OCI-LY3 (cell line): ENCODE results near the gene PRODH2.

Experiments
- H2AFZ ChIP-seq: fragments of 200-600, 300-600 bp; shearing (Covaris generic); 2 replicates; pipeline ENCODE4 v1.6.0; 2014; ENCODE audit warnings: antibody characterized with exemption, low read depth, low read length
- H3K27ac ChIP-seq: fragments of 200-600, 300-600 bp; sonication (generic); 2 replicates; pipeline ENCODE4 v1.5.1; 2014; ENCODE audit warnings: mild to moderate bottlenecking, low read length, moderate library complexity, mixed read lengths
- H3K27me3 ChIP-seq: fragments of 200-600, 300-600 bp; sonication (generic); 2 replicates; pipeline ENCODE4 v1.6.1; 2014; ENCODE audit warnings: low read depth, low read length, mixed read lengths
- H3K36me3 ChIP-seq: fragments of 200-600, 300-600 bp; sonication (generic); replicated peaks from 2 replicates; pipeline ENCODE3; 2014; ENCODE audit warnings: low read depth, low read length, mixed read lengths
- H3K4me1 ChIP-seq: fragments of 300-600, 200-600 bp; sonication (generic); 2 replicates; pipeline ENCODE4 v1.6.1; 2014; ENCODE audit warnings: low read length, mixed read lengths
- H3K4me2 ChIP-seq: fragments of 200-600, 300-600 bp; sonication (generic); 2 replicates; pipeline ENCODE4 v1.6.1; 2014; ENCODE audit warnings: low read length, mixed read lengths
- H3K4me3 ChIP-seq: fragments of 300-600, 200-600 bp; sonication (generic); 2 replicates; pipeline ENCODE4 v1.5.1; 2014; ENCODE audit warnings: antibody characterized with exemption, mild to moderate bottlenecking, low read length, moderate library complexity
- H3K79me2 ChIP-seq: fragments of 300-600, 200-600 bp; shearing (Covaris generic); 2 replicates; pipeline ENCODE4 v1.6.1; 2014; ENCODE audit warnings: mild to moderate bottlenecking, low read length, mixed read lengths
- H3K9ac ChIP-seq: fragments of 300-600, 200-600 bp; shearing (Covaris generic); 2 replicates; pipeline ENCODE4 v1.6.0; 2014; ENCODE audit warnings: mild to moderate bottlenecking, low read length, moderate library complexity
- H3K9me3 ChIP-seq: fragments of 200-600, 300-600 bp; shearing (Covaris generic); 2 replicates; pipeline ENCODE4 v1.6.1; 2014; ENCODE audit warnings: low read length, mixed read lengths; ENCODE audit not compliant: insufficient read depth
- H4K20me1 ChIP-seq: fragments of 200-600, 300-600 bp; sonication (generic); 2 replicates; pipeline ENCODE4 v1.6.1; 2016; ENCODE audit warnings: low read length, mixed read lengths; ENCODE audit not compliant: insufficient read depth
- EZH2phosphoT487 ChIP-seq: fragments of 200-600 bp; shearing (Covaris generic); IDR thresholded peaks from 2 replicates; pipeline ENCODE4 v1.6.1; 2018; ENCODE audit warnings: antibody characterized with exemption, mixed run types, low read depth
- TF ChIP-seq, protein P1 (sequence below): fragments of 200-600, 300-600 bp; sonication (generic); IDR thresholded peaks from 2 replicates; pipeline ENCODE4 v1.5.1; 2014; ENCODE audit warnings: antibody characterized with exemption, low read length, low read depth

PRODH2 gene

DNA sequence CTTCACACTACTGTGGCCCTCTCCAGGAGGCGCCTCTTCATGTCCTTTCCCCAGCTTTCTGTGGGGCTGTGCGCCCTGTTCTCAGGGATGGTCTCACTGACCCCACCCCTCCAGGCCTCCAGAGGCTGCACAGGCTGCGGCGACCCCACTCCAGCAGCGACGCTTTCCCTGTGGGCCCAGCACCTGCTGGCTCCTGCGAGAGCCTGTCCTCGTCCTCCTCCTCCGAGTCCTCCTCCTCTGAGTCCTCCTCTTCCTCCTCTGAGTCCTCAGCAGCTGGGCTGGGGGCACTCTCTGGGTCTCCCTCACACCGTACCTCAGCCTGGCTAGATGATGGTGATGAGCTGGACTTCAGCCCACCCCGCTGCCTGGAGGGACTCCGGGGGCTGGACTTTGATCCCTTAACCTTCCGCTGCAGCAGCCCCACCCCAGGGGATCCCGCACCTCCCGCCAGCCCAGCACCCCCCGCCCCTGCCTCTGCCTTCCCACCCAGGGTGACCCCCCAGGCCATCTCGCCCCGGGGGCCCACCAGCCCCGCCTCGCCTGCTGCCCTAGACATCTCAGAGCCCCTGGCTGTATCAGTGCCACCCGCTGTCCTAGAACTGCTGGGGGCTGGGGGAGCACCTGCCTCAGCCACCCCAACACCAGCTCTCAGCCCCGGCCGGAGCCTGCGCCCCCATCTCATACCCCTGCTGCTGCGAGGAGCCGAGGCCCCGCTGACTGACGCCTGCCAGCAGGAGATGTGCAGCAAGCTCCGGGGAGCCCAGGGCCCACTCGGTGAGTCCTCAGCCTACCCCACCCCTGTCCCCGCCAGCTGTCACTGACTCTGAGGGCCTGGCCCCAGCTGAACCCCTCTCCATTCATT, 26.1 kb downstream of the PRODH2 start:
- no peaks in the 10 kb centered on the region for H3K9me3 ChIP-seq
- no peak overlapping the region for H2AFZ ChIP-seq
- TF ChIP-seq EZH2phosphoT487 = no peak
- TF ChIP-seq, protein P1, sequence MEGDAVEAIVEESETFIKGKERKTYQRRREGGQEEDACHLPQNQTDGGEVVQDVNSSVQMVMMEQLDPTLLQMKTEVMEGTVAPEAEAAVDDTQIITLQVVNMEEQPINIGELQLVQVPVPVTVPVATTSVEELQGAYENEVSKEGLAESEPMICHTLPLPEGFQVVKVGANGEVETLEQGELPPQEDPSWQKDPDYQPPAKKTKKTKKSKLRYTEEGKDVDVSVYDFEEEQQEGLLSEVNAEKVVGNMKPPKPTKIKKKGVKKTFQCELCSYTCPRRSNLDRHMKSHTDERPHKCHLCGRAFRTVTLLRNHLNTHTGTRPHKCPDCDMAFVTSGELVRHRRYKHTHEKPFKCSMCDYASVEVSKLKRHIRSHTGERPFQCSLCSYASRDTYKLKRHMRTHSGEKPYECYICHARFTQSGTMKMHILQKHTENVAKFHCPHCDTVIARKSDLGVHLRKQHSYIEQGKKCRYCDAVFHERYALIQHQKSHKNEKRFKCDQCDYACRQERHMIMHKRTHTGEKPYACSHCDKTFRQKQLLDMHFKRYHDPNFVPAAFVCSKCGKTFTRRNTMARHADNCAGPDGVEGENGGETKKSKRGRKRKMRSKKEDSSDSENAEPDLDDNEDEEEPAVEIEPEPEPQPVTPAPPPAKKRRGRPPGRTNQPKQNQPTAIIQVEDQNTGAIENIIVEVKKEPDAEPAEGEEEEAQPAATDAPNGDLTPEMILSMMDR = no peak
- H3K9ac ChIP-seq = no peak overlapping the region
- H3K36me3 ChIP-seq = no peaks in the 10 kb centered on the region
- H3K27ac ChIP-seq = no peak overlapping the region
- no peaks in the 10 kb centered on the region for H3K27me3 ChIP-seq
- H4K20me1 ChIP-seq = no peaks in the 10 kb centered on the region
- H3K4me1 ChIP-seq = peaks cover 12% of the 10 kb centered on the region
- H3K4me2 ChIP-seq = no peak overlapping the region
- H3K4me3 ChIP-seq = no peak overlapping the region
- H3K79me2 ChIP-seq = no peaks in the 10 kb centered on the region

DNA sequence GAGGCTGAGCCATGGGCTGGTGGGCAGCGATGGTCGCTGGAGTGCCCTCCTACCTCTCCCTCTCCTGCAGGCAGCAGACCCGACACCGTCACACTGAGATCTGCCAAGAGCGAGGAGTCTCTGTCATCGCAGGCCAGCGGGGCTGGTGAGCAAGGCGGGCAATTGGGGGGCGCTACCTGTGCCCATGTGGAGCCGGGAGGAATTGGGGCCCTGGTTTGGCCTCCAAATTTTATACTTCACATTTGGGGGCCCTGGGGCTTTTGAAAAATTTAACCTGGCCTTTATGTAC, 27.4 kb downstream of the PRODH2 start:
- no peak overlapping the region for H3K27ac ChIP-seq
- no peak for TF ChIP-seq EZH2phosphoT487
- TF ChIP-seq, protein P1 = no peak
- H3K9ac ChIP-seq = no peak overlapping the region
- no peaks in the 10 kb centered on the region for H3K36me3 ChIP-seq
- H3K4me3 ChIP-seq = no peak overlapping the region
- no peaks in the 10 kb centered on the region for H3K9me3 ChIP-seq
- peaks cover 12% of the 10 kb centered on the region for H3K4me1 ChIP-seq
- H3K27me3 ChIP-seq = no peaks in the 10 kb centered on the region
- H2AFZ ChIP-seq = no peak overlapping the region
- H4K20me1 ChIP-seq = no peaks in the 10 kb centered on the region
- H3K4me2 ChIP-seq = no peak overlapping the region
- H3K79me2 ChIP-seq = no peaks in the 10 kb centered on the region

DNA sequence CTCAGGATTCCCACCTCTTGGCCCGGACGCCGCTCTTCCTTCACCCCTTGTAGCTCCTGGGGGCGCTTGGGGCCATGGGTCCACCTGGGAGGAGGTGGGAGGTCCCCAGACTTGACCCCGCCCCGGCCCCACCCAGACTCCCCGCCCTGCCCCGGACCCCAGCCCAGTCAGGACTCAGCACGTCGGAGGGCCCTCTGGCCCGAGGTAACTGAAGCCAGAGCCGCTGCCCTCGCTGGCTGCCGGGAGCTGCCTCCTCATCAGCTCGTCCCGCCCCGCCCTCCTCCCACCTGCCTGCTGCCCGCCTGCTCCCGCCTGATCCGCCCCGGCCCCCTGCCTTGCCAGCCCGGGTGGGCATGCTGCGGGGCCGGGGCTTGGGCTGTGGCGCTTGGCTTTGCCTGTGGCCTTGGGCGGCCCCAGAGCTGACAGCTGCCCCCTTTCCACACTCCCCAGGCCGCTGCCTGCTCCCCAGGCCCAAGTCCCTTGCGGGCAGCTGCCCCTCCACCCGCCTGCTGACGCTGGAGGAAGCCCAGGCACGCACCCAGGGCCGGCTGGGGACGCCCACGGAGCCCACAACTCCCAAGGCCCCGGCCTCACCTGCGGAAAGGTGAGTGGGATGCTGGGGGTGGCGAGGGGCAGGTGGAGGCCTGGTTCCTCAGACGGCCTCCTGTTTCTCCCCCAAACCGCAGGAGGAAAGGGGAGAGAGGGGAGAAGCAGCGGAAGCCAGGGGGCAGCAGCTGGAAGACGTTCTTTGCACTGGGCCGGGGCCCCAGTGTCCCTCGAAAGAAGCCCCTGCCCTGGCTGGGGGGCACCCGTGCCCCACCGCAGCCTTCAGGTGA, 27.9 kb downstream of the PRODH2 start:
- H3K4me3 ChIP-seq = no peak overlapping the region
- H3K4me1 ChIP-seq = peaks cover 16% of the 10 kb centered on the region
- H3K27ac ChIP-seq = no peak overlapping the region
- no peaks in the 10 kb centered on the region for H3K36me3 ChIP-seq
- no peaks in the 10 kb centered on the region for H3K9me3 ChIP-seq
- H3K9ac ChIP-seq = no peak overlapping the region
- H2AFZ ChIP-seq = no peak overlapping the region
- no peaks in the 10 kb centered on the region for H4K20me1 ChIP-seq
- no peaks in the 10 kb centered on the region for H3K27me3 ChIP-seq
- H3K4me2 ChIP-seq = no peak overlapping the region
- TF ChIP-seq, protein P1 = no peak
- TF ChIP-seq EZH2phosphoT487 = no peak
- H3K79me2 ChIP-seq = no peaks in the 10 kb centered on the region
